SK-N-SH treated with all-trans-retinoic acid at 6 μM for 48 hours (cell line): ENCODE data around the gene KPNA2.
"Not testable (repeated sequence)": the region's sequence is repeated elsewhere in the genome, so short reads cannot be mapped to it uniquely, and the experiment has no call there.

Experiments
- ATAC-seq: fragments of 200-7000 bp; cut with Tn5 transposase; 3 replicates; pipeline ENCODE4 v1.9.1; 2020; ENCODE audit warnings: mild to moderate bottlenecking, moderate library complexity
- ARNTL ChIP-seq: fragments of 450-650 bp; formaldehyde crosslinking; IDR thresholded peaks from 2 replicates; pipeline ENCODE4 v1.5.0; 2020; ENCODE audit warnings: low read depth, mild to moderate bottlenecking, moderate library complexity, borderline replicate concordance
- BACH2 ChIP-seq: fragments of 250-450 bp; sonication (Bioruptor Pico); IDR thresholded peaks from 2 replicates; pipeline ENCODE4 v1.9.0; 2021; ENCODE audit warnings: mild to moderate bottlenecking, borderline replicate concordance
- CSDC2 ChIP-seq: fragments of 250-450 bp; sonication (Bioruptor Pico); IDR thresholded peaks from 2 replicates; pipeline ENCODE4 v1.5.0; 2020; ENCODE audit warnings: mild to moderate bottlenecking, moderate library complexity
- ESRRG ChIP-seq: fragments of 250-450 bp; sonication (Bioruptor Pico); IDR thresholded peaks from 2 replicates; pipeline ENCODE4 v1.6.1; 2021; ENCODE audit warnings: mild to moderate bottlenecking
- GLIS3 ChIP-seq: fragments of 250-450 bp; sonication (Bioruptor Pico); IDR thresholded peaks from 2 replicates; pipeline ENCODE4 v1.5.0; 2020; ENCODE audit warnings: mild to moderate bottlenecking, moderate library complexity
- ISL1 ChIP-seq: fragments of 250-450 bp; sonication (Bioruptor Pico); IDR thresholded peaks from 2 replicates; pipeline ENCODE4 v2.1.2; 2022; ENCODE audit warnings: mild to moderate bottlenecking, moderate library complexity
- OSR1 ChIP-seq: fragments of 250-450 bp; sonication (Bioruptor Pico); IDR thresholded peaks from 2 replicates; pipeline ENCODE4 v1.8.0; 2022; ENCODE audit warnings: moderate library complexity, mild to moderate bottlenecking, inconsistent platforms
- PPARA ChIP-seq: fragments of 250-450 bp; sonication (Bioruptor Pico); IDR thresholded peaks from 2 replicates; pipeline ENCODE4 v1.5.0; 2020; ENCODE audit warnings: mild to moderate bottlenecking, borderline replicate concordance
- RARB ChIP-seq: fragments of 250-450 bp; sonication (Bioruptor Pico); IDR thresholded peaks from 2 replicates; pipeline ENCODE4 v1.8.0; 2021; ENCODE audit warnings: mild to moderate bottlenecking, moderate library complexity
- SNAI2 ChIP-seq: fragments of 250-450 bp; sonication (Bioruptor Pico); IDR thresholded peaks from 2 replicates; pipeline ENCODE4 v1.5.0; 2020; ENCODE audit warnings: mild to moderate bottlenecking, moderate library complexity
- TCF4 ChIP-seq: fragments of 250-450 bp; sonication (Bioruptor Pico); IDR thresholded peaks from 2 replicates; pipeline ENCODE4 v1.8.0; 2021; ENCODE audit warnings: mild to moderate bottlenecking, moderate library complexity, borderline replicate concordance
- TOX ChIP-seq: fragments of 250-450 bp; sonication (Bioruptor Pico); IDR thresholded peaks from 2 replicates; pipeline ENCODE4 v1.8.0; 2021; ENCODE audit warnings: mild to moderate bottlenecking, moderate library complexity, borderline replicate concordance
- ZC3H10 ChIP-seq: fragments of 250-450 bp; sonication (Bioruptor Pico); IDR thresholded peaks from 2 replicates; pipeline ENCODE4 v1.5.1; 2021; ENCODE audit warnings: mild to moderate bottlenecking, moderate library complexity
- ZFP3 ChIP-seq: fragments of 250-450 bp; sonication (Bioruptor Pico); IDR thresholded peaks from 2 replicates; pipeline ENCODE4 v1.5.0; 2020; ENCODE audit warnings: mild to moderate bottlenecking, moderate library complexity
- ZFP30 ChIP-seq: fragments of 450-650 bp; formaldehyde crosslinking; IDR thresholded peaks from 2 replicates; pipeline ENCODE4 v1.5.0; 2022; ENCODE audit warnings: mild to moderate bottlenecking, moderate library complexity
- ZNF565 ChIP-seq: fragments of 450-650 bp; formaldehyde crosslinking; conservative IDR thresholded peaks from 2 replicates; pipeline ENCODE4 v1.5.0; 2020; ENCODE audit warnings: low read depth, mild to moderate bottlenecking, moderate library complexity
- ZNF70 ChIP-seq: fragments of 450-650 bp; formaldehyde crosslinking; IDR thresholded peaks from 2 replicates; pipeline ENCODE4 v1.5.0; 2020; ENCODE audit warnings: mild to moderate bottlenecking, moderate library complexity
- ZNF8 ChIP-seq: fragments of 450-650 bp; formaldehyde crosslinking; IDR thresholded peaks from 2 replicates; pipeline ENCODE4 v1.5.0; 2020; ENCODE audit warnings: mild to moderate bottlenecking, moderate library complexity
- TF ChIP-seq, protein P1 (sequence below): fragments of 250-450 bp; sonication (Bioruptor Pico); IDR thresholded peaks from 2 replicates; pipeline ENCODE4 v1.8.0; 2021; ENCODE audit warnings: low read depth, mild to moderate bottlenecking, moderate library complexity, borderline replicate concordance
- TF ChIP-seq, protein P2 (sequence below): fragments of 250-450 bp; sonication (Bioruptor Pico); IDR thresholded peaks from 2 replicates; pipeline ENCODE4 v1.8.0; 2020; ENCODE audit warnings: mild to moderate bottlenecking, moderate library complexity, borderline replicate concordance
- TF ChIP-seq, protein P3 (sequence below): fragments of 250-450 bp; sonication (Bioruptor Pico); IDR thresholded peaks from 2 replicates; pipeline ENCODE4 v1.5.1; 2020; ENCODE audit warnings: low read depth, mild to moderate bottlenecking, moderate library complexity
- TF ChIP-seq, protein P4 (sequence below): fragments of 250-450 bp; sonication (Bioruptor Pico); IDR thresholded peaks from 2 replicates; pipeline ENCODE4 v1.5.0; 2020; ENCODE audit warnings: mild to moderate bottlenecking, moderate library complexity

Gene KPNA2

DNA sequence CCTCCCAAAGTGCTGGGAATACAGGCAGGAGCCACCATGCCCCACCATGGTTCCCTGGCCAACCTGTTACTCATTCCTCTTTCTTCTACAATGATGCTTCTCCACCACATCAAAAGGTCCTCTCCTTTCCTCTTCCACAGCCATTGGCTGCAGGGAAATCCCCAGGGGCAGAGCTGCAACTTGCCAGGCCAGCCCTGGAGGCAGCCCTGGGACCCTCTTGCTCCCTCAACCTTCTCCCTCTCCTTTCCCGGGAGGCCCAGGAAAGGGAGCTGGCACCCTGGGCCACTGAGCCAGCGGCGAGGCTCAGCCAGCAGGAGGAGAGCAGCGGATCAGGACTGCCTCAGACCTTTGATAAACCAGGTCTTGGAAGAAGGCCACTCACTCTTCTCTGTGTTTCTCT is 51.1 kb downstream of the KPNA2 start:
- not testable (repeated sequence) for ATAC-seq

DNA sequence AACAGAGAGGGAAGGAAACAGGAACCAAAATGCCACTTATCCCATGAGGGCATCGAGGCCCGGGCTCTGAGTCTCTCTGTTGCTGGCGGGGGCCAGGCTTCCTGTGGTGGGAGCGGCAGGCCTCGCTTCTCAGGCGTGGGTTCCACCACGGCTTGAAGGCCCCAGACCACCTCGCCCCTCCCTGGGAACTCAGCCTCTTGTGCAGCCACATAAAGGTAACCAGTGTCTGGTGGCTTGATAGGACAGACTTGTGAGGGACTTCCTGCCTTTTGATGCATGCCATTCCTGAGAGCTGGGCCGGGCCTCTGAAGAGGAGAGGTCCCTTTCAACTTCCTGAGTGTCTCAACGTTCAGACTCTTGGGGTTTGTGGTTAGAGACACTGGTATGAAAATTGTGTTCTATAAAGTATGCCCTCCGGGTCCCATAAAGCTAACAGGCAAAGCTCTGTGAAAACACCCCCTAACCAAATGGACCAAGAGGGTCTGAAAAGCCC is 51.6 kb downstream of the KPNA2 start:
- ATAC-seq: not testable (repeated sequence)

DNA sequence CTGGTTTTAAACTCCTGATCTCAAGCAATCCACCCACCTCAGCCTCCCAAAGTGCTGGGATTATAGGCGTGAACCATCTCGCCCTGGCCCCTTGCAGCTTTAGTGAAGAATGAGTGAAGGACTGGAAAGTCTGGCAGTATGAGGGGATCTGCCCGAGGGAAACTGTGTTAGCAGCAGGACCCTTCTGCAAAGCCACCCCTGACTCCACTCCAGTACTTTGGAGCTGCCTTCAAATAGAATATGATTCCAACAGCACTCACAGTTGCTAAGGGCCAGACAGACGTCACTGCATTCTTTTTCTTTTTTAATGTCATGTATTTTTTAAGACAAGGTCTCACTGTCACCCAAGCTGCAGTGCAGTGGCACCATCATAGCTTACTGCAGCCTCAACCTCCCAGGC is 52.3 kb downstream of the KPNA2 start:
- TF ChIP-seq TCF4 (CRISPR knock-in tag) (no peak), ESRRG (CRISPR knock-in tag) (no peak), TOX (no peak), ZC3H10 (CRISPR knock-in tag) (no peak), ZFP30 (CRISPR knock-in tag) (no peak), SNAI2 (no peak), ISL1 (no peak), ZNF70 (CRISPR knock-in tag) (no peak)
- TF ChIP-seq, protein P1, sequence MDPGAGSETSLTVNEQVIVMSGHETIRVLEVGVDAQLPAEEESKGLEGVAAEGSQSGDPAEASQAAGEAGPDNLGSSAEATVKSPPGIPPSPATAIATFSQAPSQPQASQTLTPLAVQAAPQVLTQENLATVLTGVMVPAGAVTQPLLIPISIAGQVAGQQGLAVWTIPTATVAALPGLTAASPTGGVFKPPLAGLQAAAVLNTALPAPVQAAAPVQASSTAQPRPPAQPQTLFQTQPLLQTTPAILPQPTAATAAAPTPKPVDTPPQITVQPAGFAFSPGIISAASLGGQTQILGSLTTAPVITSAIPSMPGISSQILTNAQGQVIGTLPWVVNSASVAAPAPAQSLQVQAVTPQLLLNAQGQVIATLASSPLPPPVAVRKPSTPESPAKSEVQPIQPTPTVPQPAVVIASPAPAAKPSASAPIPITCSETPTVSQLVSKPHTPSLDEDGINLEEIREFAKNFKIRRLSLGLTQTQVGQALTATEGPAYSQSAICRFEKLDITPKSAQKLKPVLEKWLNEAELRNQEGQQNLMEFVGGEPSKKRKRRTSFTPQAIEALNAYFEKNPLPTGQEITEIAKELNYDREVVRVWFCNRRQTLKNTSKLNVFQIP: no peak
- ATAC-seq: no peak

DNA sequence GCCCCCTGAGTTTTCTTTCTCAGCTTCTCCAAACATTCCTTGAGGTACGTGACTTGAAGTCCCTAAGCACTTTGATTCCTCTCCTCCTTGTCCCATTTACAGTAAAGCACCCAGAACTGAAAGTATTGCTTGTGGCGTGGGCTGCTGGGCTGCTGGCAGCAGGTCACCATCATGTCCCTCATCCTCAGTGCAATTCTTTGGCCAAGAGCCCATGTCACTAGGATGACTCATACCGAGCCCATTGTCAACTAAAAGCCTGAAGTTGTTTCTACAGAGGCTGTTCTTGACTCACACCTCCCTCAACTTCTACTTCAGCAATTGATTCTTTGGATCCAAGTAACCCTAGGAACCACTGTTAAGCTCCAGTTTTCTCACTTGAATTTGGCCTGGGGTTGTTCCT is 54.3 kb downstream of the KPNA2 start:
- no peak; the same call in 2 of the 3 replicates for ATAC-seq
- no peak for TF ChIP-seq ZFP30 (CRISPR knock-in tag)
- no peak for TF ChIP-seq RARB (CRISPR knock-in tag)
- TF ChIP-seq GLIS3 (CRISPR knock-in tag): no peak
- TF ChIP-seq ZNF8 (CRISPR knock-in tag): no peak
- no peak for TF ChIP-seq ESRRG (CRISPR knock-in tag)
- TF ChIP-seq SNAI2: no peak
- TF ChIP-seq, protein P2, sequence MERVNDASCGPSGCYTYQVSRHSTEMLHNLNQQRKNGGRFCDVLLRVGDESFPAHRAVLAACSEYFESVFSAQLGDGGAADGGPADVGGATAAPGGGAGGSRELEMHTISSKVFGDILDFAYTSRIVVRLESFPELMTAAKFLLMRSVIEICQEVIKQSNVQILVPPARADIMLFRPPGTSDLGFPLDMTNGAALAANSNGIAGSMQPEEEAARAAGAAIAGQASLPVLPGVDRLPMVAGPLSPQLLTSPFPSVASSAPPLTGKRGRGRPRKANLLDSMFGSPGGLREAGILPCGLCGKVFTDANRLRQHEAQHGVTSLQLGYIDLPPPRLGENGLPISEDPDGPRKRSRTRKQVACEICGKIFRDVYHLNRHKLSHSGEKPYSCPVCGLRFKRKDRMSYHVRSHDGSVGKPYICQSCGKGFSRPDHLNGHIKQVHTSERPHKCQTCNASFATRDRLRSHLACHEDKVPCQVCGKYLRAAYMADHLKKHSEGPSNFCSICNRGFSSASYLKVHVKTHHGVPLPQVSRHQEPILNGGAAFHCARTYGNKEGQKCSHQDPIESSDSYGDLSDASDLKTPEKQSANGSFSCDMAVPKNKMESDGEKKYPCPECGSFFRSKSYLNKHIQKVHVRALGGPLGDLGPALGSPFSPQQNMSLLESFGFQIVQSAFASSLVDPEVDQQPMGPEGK: no peak
- TF ChIP-seq CSDC2 (CRISPR knock-in tag): no peak
- no peak for TF ChIP-seq ISL1
- no peak for TF ChIP-seq ZC3H10 (CRISPR knock-in tag)
- TF ChIP-seq ARNTL (CRISPR knock-in tag): no peak
- no peak for TF ChIP-seq ZNF565 (CRISPR knock-in tag)
- TF ChIP-seq TCF4 (CRISPR knock-in tag): no peak
- no peak for TF ChIP-seq OSR1
- TF ChIP-seq PPARA (CRISPR knock-in tag): no peak
- TF ChIP-seq, protein P3, sequence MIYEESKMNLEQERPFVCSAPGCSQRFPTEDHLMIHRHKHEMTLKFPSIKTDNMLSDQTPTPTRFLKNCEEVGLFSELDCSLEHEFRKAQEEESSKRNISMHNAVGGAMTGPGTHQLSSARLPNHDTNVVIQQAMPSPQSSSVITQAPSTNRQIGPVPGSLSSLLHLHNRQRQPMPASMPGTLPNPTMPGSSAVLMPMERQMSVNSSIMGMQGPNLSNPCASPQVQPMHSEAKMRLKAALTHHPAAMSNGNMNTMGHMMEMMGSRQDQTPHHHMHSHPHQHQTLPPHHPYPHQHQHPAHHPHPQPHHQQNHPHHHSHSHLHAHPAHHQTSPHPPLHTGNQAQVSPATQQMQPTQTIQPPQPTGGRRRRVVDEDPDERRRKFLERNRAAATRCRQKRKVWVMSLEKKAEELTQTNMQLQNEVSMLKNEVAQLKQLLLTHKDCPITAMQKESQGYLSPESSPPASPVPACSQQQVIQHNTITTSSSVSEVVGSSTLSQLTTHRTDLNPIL: no peak
- TF ChIP-seq ZFP3 (CRISPR knock-in tag): no peak

DNA sequence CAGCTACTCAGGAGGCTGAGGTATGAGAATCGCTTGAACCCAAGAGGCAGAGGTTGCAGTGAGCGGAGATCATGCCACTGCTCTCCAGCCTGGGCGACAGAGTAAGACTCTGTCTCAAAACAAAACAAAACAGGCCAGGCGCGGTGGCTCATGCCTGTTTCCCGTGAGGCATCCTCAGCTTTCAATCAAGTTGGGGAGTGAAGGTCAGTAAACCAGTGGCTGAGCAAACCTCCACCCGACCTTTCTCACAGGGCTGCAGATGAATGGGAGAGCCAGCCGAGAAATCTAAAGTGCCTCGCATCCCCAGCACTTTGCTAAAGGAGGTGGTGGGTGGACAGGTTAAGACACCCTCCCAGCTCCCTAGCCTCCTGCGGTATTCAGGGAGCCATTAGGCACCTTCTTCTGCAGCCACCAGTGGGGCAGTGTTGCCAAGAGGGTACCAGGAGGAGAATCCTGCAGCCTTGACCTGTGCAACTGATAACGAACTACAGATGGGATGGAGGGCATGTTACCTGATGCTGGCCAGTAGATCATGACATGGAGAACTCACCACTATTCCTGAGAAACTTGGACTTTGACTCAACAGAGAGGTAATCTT is 59.0 kb downstream of the KPNA2 start:
- no peak for ATAC-seq
- TF ChIP-seq ESRRG (CRISPR knock-in tag): no peak
- no peak for TF ChIP-seq ARNTL (CRISPR knock-in tag)
- no peak for TF ChIP-seq BACH2 (CRISPR knock-in tag)
- no peak for TF ChIP-seq RARB (CRISPR knock-in tag)
- no peak for TF ChIP-seq TOX
- TF ChIP-seq, protein P2: no peak
- no peak for TF ChIP-seq OSR1
- TF ChIP-seq, protein P3: no peak
- TF ChIP-seq, protein P4, sequence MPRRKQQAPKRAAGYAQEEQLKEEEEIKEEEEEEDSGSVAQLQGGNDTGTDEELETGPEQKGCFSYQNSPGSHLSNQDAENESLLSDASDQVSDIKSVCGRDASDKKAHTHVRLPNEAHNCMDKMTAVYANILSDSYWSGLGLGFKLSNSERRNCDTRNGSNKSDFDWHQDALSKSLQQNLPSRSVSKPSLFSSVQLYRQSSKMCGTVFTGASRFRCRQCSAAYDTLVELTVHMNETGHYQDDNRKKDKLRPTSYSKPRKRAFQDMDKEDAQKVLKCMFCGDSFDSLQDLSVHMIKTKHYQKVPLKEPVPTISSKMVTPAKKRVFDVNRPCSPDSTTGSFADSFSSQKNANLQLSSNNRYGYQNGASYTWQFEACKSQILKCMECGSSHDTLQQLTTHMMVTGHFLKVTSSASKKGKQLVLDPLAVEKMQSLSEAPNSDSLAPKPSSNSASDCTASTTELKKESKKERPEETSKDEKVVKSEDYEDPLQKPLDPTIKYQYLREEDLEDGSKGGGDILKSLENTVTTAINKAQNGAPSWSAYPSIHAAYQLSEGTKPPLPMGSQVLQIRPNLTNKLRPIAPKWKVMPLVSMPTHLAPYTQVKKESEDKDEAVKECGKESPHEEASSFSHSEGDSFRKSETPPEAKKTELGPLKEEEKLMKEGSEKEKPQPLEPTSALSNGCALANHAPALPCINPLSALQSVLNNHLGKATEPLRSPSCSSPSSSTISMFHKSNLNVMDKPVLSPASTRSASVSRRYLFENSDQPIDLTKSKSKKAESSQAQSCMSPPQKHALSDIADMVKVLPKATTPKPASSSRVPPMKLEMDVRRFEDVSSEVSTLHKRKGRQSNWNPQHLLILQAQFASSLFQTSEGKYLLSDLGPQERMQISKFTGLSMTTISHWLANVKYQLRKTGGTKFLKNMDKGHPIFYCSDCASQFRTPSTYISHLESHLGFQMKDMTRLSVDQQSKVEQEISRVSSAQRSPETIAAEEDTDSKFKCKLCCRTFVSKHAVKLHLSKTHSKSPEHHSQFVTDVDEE (CRISPR knock-in tag): no peak
- no peak for TF ChIP-seq CSDC2 (CRISPR knock-in tag)
- TF ChIP-seq ZNF70 (CRISPR knock-in tag): no peak
- no peak for TF ChIP-seq ZFP30 (CRISPR knock-in tag)
- no peak for TF ChIP-seq ZNF8 (CRISPR knock-in tag)
- TF ChIP-seq TCF4 (CRISPR knock-in tag): no peak
- no peak for TF ChIP-seq ZFP3 (CRISPR knock-in tag)
